Nephron (organoid): ENCODE results near the gene LONP2.
"Not testable (repeated sequence)": the region's sequence is repeated elsewhere in the genome, so short reads cannot be mapped to it uniquely, and the experiment has no call there.

Experiments used
- H3K27ac Mint-ChIP-seq, 3 experiments: 2 replicates each; pipeline ENCODE4 v1.8.0; 2020; ENCODE audit warnings: mixed read lengths in 3 of 3, mild to moderate bottlenecking in 2 of 3, moderate library complexity in 1 of 3
- H3K27me3 Mint-ChIP-seq: 2 replicates; pipeline ENCODE4 v1.8.0; 2021; ENCODE audit warnings: low read depth, mild to moderate bottlenecking, moderate library complexity, mixed read lengths
- H3K36me3 Mint-ChIP-seq: 2 replicates; pipeline ENCODE4 v1.8.0; 2020; ENCODE audit warnings: low read depth, mixed read lengths
- H3K4me1 Mint-ChIP-seq: 2 replicates; pipeline ENCODE4 v1.8.0; 2020; ENCODE audit warnings: mixed read lengths
- H3K4me3 Mint-ChIP-seq, 3 experiments: 2 replicates each; pipeline ENCODE4 v1.8.0; 2020; ENCODE audit warnings: mild to moderate bottlenecking in 3 of 3, mixed read lengths in 3 of 3, moderate library complexity in 2 of 3
- H3K9me3 Mint-ChIP-seq: 2 replicates; pipeline ENCODE4 v1.8.0; 2020; ENCODE audit warnings: mixed read lengths
- TF ChIP-seq, protein P1 (sequence below), 3 experiments: fragments of 200-600 bp; sonication (generic); IDR thresholded peaks; one replicate each; pipeline ENCODE4 v1.5.0; 2021; ENCODE audit warnings: antibody characterized with exemption in 3 of 3; ENCODE audit not compliant: unreplicated experiment in 3 of 3

Gene LONP2

DNA sequence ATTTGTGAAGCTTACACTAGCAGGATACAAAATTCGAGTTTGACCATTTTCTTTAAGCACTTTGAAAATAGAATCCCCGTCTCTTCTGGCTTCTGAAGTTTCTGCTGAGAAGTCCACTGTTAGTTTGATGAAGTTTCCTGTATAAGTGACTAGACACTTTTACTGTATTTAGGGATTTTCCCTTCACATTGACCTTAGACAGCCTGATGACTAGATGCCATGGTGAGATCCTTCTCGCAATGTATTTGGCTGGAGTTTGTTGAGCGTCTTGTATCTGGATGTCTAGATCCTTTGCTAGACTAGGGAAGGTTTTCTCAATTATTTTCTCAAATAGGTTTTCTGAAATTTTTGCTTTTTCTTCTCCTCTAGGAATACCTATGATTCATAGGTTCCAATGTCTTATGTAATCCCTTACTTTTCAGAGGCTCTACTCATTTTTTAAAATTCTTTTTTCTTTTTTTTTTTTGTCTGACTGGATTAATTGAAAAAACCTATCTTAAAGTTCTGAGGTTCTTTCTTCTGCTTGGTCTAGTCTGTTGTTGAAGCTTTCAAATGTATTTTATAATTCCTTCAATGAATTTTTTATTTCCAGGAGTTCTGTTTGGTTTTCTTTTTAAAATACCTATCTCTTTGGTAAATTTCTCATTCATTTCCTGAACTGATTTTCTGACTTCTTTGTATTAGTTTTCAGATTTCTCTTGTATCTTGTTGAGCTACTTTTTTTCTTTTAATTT, 67.0 kb downstream of the LONP2 start:
- TF ChIP-seq, protein P1, sequence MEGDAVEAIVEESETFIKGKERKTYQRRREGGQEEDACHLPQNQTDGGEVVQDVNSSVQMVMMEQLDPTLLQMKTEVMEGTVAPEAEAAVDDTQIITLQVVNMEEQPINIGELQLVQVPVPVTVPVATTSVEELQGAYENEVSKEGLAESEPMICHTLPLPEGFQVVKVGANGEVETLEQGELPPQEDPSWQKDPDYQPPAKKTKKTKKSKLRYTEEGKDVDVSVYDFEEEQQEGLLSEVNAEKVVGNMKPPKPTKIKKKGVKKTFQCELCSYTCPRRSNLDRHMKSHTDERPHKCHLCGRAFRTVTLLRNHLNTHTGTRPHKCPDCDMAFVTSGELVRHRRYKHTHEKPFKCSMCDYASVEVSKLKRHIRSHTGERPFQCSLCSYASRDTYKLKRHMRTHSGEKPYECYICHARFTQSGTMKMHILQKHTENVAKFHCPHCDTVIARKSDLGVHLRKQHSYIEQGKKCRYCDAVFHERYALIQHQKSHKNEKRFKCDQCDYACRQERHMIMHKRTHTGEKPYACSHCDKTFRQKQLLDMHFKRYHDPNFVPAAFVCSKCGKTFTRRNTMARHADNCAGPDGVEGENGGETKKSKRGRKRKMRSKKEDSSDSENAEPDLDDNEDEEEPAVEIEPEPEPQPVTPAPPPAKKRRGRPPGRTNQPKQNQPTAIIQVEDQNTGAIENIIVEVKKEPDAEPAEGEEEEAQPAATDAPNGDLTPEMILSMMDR (IDR thresholded peaks at IDR 0.05; ENCODE audit: unreplicated experiment in 3 of 3) = no peak
- peaks cover 95% of the 10 kb centered on the region for H3K36me3 Mint-ChIP-seq

DNA sequence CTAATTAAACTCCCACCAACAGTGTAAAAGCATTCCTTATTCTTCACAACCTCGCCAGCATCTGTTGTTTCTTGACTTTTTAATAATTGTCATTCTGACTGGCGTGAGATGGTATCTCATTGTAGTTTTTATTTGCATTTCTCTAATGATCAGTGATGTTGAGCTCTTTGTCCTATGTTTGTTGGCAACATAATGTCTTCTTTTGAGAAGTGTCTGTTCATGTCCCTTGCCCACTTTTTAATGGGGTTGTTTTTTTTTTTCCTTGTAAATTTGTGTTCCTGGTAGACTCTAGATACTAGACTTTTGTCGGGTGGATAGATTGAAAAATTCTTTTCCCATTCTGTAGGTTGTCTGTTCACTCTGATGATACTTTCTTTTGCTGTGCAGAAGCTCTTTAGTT, 69.8 kb downstream of the LONP2 start:
- not testable (repeated sequence) for H3K4me3 Mint-ChIP-seq, H3K27ac Mint-ChIP-seq, H3K4me1 Mint-ChIP-seq, H3K27me3 Mint-ChIP-seq
- Mint-ChIP-seq H3K36me3 (peaks cover 85% of the 10 kb centered on the region), H3K9me3 (peaks cover 53% of the 10 kb centered on the region)

More for the DNA sequence above, 67.0 kb downstream of the LONP2 start:
- peaks cover 71% of the 10 kb centered on the region for H3K9me3 Mint-ChIP-seq
- no peaks in the 10 kb centered on the region for H3K27me3 Mint-ChIP-seq
- H3K4me3 Mint-ChIP-seq = no peak overlapping the region
- H3K4me1 Mint-ChIP-seq = peaks cover 5% of the 10 kb centered on the region
- no peak overlapping the region for H3K27ac Mint-ChIP-seq

DNA sequence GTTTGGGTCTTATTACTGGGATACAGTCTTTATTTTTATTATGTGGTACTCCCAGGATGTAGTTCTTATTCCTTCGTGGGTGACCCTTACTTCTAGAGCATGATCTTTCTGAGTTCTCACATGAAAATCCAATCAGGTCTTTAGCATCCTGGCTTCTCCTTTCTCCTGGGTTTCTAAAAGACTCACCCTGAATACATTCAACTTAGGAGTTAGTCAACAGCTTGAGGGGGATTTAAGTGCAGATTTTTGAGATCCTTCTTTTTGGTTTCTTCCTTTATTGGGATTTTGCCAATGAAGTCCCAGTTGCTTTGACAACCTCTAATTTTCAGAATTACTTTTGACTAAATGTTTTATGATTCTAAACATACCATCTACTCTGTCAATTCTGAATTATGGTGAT, 72.9 kb downstream of the LONP2 start:
- Mint-ChIP-seq H3K27ac (no peak overlapping the region), H3K4me3 (no peak overlapping the region), H3K27me3 (no peaks in the 10 kb centered on the region), H3K36me3 (peaks cover 54% of the 10 kb centered on the region), H3K9me3 (peaks cover 26% of the 10 kb centered on the region), H3K4me1 (no peaks in the 10 kb centered on the region)
- TF ChIP-seq, protein P1 (IDR thresholded peaks at IDR 0.05; ENCODE audit: unreplicated experiment in 3 of 3) = no peak

DNA sequence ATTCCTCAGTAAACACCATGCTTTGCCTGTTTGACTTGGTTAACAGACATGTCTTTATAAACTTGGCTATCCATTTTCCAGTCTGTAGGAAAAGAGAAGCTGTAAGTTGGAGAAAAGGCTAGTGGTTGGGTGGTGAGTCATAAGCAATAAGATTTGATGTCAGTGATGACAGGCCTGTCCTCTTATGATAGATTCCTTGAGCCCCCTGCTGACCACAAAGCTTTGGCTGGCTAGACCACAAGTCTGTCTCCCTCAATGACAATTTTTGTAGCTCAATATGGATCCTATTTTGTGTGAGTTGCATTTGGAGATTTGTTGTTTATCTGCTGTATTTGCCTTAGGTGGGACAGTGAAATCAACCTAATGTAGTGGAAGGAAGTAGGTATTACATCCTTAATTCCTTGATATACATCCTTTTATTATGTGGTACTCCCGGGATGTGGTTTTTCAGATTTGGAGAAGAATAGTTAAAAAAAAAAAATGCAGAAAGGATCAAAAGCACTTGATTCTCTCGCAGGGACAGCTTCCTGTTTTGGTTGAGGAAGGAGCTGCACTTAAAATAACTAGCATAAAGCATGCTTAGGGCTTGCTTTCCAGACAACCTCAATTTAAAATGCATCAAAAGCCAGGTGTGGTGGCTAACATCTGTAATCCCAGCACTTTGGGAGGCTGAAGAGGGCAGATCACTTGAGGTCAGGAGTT, 73.7 kb downstream of the LONP2 start:
- Mint-ChIP-seq H3K27me3 (no peaks in the 10 kb centered on the region), H3K36me3 (peaks cover 48% of the 10 kb centered on the region), H3K27ac (peak overlapping the region in 1 of 3 experiments; percentile 32), H3K4me1 (no peaks in the 10 kb centered on the region), H3K4me3 (no peak overlapping the region), H3K9me3 (peaks cover 19% of the 10 kb centered on the region)
- TF ChIP-seq, protein P1 (IDR thresholded peaks at IDR 0.05; ENCODE audit: unreplicated experiment in 3 of 3) = no peak

DNA sequence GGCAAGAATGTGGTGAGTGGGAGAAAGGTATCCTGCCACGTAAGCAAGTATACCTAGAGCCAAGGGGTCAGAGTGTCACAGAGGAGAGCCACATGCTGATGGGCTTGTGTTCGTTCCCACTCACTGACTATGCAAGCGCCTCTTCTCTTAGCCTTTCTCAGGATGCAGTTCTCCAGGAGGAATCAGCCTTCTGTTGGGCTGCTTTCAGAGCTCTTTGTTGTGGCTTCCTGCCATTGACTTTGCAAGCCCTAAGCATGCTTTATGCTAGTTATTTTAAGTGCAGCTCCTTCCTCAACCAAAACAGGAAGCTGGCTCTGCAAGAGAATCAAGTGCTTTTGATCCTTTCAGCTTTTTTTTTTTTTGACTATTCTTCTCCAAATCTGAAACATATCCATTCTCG, 74.5 kb downstream of the LONP2 start:
- no peaks in the 10 kb centered on the region for H3K27me3 Mint-ChIP-seq
- peaks cover 42% of the 10 kb centered on the region for H3K36me3 Mint-ChIP-seq
- H3K9me3 Mint-ChIP-seq = peaks cover 10% of the 10 kb centered on the region
- TF ChIP-seq, protein P1 (IDR thresholded peaks at IDR 0.05; ENCODE audit: unreplicated experiment in 3 of 3) = no peak
- no peak overlapping the region for H3K4me3 Mint-ChIP-seq
- no peaks in the 10 kb centered on the region for H3K4me1 Mint-ChIP-seq
- no peak overlapping the region for H3K27ac Mint-ChIP-seq

DNA sequence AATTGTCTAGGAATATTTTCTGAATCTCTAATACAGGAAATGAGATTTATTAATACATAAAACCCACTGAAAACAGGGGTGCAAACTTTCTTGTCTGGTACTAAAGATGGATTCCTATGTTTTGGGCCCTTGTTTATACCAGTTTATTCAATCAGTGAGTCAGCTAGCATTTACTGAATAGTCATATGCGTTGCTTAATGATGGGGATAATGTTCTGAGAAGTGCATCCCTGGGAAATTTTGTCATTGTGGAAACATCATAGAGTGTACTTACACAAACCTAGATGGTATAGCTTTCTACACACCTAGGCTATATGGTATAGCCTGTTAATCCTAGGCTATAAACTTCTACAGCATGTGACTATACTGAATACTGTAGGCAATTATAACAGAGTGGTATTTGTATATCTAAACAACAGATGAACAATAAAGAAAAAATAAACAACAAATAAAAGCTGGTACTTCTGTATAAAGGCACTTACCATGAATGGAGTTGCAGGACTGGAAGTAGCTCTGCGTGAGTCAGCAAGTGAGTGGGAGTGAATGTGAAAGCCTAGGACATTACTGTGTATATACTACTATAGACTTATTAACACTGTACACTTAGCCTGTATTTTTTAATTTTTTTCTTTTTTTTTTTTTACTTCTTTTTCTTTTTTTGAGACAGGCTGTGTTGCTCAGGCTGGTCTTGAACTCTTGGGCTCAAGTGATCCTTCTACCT, 77.4 kb downstream of the LONP2 start:
- Mint-ChIP-seq H3K9me3 (no peaks in the 10 kb centered on the region), H3K36me3 (peaks cover 26% of the 10 kb centered on the region), H3K4me3 (no peak overlapping the region), H3K27ac (no peak overlapping the region), H3K4me1 (no peaks in the 10 kb centered on the region), H3K27me3 (no peaks in the 10 kb centered on the region)
- TF ChIP-seq, protein P1 (IDR thresholded peaks at IDR 0.05; ENCODE audit: unreplicated experiment in 3 of 3) = no peak
